Measurements from ENCODE around the gene ASB13. TPM values are rescaled to one million over a fixed set of nuclear protein-coding genes. Genes with fewer than 3 reads are reported as not detected.

The ASB13 gene
- total RNA-seq, 1 donor from 2014 or later: 18.8 TPM

- DNase-seq (ENCODE audit: low spot score in 2 of 2) (no peak), FAIRE-seq (no peak)
Observed at GRCh38 chr10:5611899-5612680, 54.3 kb downstream of the ASB13 start.

- no peak for FAIRE-seq
- no peak for DNase-seq (ENCODE audit: low spot score in 2 of 2)
Observed at GRCh38 chr10:5609952-5610616, 56.3 kb downstream of the ASB13 start.

- no peak for FAIRE-seq
- no peak for DNase-seq (ENCODE audit: low spot score in 2 of 2)
Observed at GRCh38 chr10:5608608-5609220, 57.7 kb downstream of the ASB13 start.

- no peak for DNase-seq (ENCODE audit: low spot score in 2 of 2)
- FAIRE-seq: no peak
Observed at GRCh38 chr10:5607594-5607993, 58.8 kb downstream of the ASB13 start.

DNA sequence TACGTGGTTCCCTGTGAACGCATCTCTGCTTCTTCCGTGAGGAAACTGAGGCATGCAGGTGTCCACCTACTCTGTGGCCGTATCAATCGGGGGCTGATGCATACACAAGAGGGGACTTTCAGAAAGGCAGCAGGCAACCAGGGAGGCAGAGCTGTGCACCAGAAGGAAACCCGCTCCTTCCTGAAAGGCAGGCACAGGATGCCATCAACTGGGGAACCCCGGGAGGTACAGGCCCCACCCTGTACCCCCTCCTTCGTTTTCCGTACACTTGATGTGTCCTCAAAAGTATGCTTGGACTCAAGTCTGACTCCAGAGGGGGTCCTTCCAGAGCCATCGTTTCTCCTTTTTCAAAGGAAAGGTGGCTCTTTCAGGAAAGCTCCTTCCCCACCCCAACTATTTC is 59.5 kb downstream of the ASB13 start:
- FAIRE-seq (no peak), DNase-seq (ENCODE audit: low spot score in 2 of 2) (no peak)

DNA sequence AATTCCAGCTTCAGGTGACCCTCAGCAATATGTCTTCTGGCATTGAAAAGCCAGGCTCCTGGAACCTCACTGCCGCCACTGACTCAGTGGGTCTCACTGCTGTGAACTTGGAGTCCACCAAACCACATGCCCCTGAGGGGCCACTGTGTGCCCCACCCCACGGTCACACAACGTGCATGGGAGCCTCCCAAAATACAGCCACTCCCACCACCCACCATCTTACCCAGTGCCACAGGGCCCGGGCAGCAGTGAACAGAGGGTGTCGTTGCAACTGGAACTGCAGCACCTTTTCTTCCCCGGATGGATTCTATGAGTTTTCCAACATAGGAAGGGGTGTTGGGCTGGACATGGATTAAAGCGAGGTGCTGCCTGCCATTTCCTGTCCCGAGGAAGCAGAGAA is 60.1 kb downstream of the ASB13 start:
- no peak for FAIRE-seq
- DNase-seq (ENCODE audit: low spot score in 2 of 2): no peak

- FAIRE-seq: no peak
Observed at GRCh38 chr10:5604961-5605360, 61.4 kb downstream of the ASB13 start.

GRCh38 chr10:5604236-5604925 is 62.0 kb downstream of the ASB13 start:
- no peak for DNase-seq (ENCODE audit: low spot score in 2 of 2)
- FAIRE-seq: no peak

More at GRCh38 chr10:5604961-5605360, 61.4 kb downstream of the ASB13 start:
- DNase-seq (ENCODE audit: low spot score in 2 of 2): no peak

- DNase-seq (ENCODE audit: low spot score in 2 of 2) (no peak), FAIRE-seq (no peak)
Observed at GRCh38 chr10:5603848-5604170, 62.6 kb downstream of the ASB13 start.

GRCh38 chr10:5603091-5603847 is 63.1 kb downstream of the ASB13 start:
- DNase-seq (ENCODE audit: low spot score in 2 of 2) (no peak), FAIRE-seq (no peak)

GRCh38 chr10:5601826-5602495 is 64.4 kb downstream of the ASB13 start:
- DNase-seq (ENCODE audit: low spot score in 2 of 2) (no peak), FAIRE-seq (no peak)

DNA sequence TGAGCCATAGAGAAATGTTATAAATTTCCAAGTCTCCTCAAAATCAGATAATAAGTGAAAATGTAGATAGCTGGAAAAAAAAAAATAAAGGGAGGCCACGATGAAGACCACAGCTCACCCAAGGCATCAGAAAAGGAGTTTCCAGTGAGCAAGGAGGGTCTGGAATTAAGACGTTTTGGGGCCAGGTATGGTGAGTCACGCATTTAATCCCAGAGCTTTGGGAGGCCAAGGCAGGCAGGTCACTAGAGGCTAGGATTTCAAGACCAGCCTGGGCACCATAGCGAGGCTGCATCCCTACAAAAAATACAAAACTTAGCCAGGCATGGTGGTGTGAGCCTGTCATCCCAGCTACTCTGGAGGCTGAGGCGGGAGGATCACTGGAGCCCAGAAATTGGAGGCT is 65.5 kb downstream of the ASB13 start:
- no peak for FAIRE-seq
- no peak for DNase-seq (ENCODE audit: low spot score in 2 of 2)

- FAIRE-seq (no peak), DNase-seq (ENCODE audit: low spot score in 2 of 2) (no peak)
Observed at GRCh38 chr10:5599613-5600520, 66.5 kb downstream of the ASB13 start.

- FAIRE-seq (no peak), DNase-seq (ENCODE audit: low spot score in 2 of 2) (no peak)
Observed at GRCh38 chr10:5598085-5598690, 68.2 kb downstream of the ASB13 start.

DNA sequence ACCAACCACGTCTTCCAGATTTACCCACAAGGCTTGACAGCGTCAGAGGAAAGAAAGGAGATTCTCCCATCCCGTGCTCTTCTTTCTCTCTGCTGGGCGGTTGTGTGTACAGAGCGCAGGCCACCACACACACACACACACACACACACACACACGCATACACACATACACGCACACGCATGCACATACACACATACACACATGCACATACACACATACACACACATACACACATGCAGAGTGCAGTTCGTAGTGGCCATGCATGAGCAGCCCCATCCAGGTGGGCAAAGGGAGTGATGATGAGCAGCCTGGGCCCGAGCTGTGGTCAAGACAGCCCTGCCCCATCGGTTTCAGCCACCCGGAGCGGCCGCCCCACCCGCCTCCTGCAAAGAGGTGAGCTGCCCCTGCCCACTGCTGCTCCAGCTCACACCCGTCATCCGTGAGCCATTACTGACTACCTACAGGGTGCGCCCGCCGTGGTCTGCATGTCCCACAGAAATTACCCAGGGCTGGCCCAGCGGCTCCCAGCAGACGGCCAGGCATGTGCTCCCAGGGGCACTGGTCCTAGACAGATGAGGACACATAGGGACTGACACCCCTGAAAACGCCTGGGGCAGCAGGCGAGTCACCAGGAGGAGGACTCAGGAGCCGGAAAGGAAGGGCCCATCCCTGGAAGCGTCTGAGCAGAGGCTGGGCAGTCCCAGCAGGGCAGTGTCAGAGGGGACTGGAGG is 69.6 kb downstream of the ASB13 start:
- no peak for DNase-seq (ENCODE audit: low spot score in 2 of 2)
- FAIRE-seq: no peak

- FAIRE-seq (no peak), DNase-seq (ENCODE audit: low spot score in 2 of 2) (no peak)
Observed at GRCh38 chr10:5595994-5596471, 70.4 kb downstream of the ASB13 start.

- DNase-seq (ENCODE audit: low spot score in 2 of 2) (no peak), FAIRE-seq (no peak)
Observed at GRCh38 chr10:5595591-5595990, 70.8 kb downstream of the ASB13 start.

GRCh38 chr10:5595095-5595494 is 71.3 kb downstream of the ASB13 start:
- FAIRE-seq (no peak), DNase-seq (ENCODE audit: low spot score in 2 of 2) (no peak)
